IMR-90 (cell line): ENCODE measurements around the gene PPM1F. TPM values are rescaled to one million over a fixed set of nuclear protein-coding genes. Genes with fewer than 3 reads are reported as not detected.

Experiments used
- ATAC-seq: fragments of 200-7000 bp; cut with Tn5 transposase; 2 replicates; pipeline ENCODE4 v1.9.1; 2020; ENCODE audit warnings: low read depth, mild to moderate bottlenecking, moderate library complexity
- BruUV-seq: library from RNA; stranded (reverse); fragments of 400-500 nt; replicated peaks from 2 replicates; lab custom pipeline; 2021; lab: Mats Ljungman, UMichigan
- CTCF ChIA-PET: fragments of 300-600 bp; formaldehyde crosslinking; extraction: SDS; loops from one replicate; lab custom pipeline; 2021; ENCODE audit warnings: antibody characterized with exemption; lab: Yijun Ruan, JAX
- POLR2A ChIA-PET: fragments of 300-600 bp; sonication (Branson Sonifier 250); formaldehyde crosslinking; loops from one replicate; lab custom pipeline; 2022; ENCODE audit warnings: antibody characterized with exemption; ENCODE audit not compliant: unreplicated experiment; lab: Charles Lee
- DNase-seq: peaks from one replicate; pipeline ENCODE4 v3.0.0; 2013
- H2AFZ ChIP-seq: replicated peaks from 2 replicates; pipeline ENCODE3; 2013; ENCODE audit warnings: low read length, mild to moderate bottlenecking; ENCODE audit not compliant: poor library complexity
- H2AK5ac ChIP-seq: 2 replicates; pipeline ENCODE4 v1.6.1; 2013; ENCODE audit warnings: low read depth, low read length, inconsistent platforms
- H2AK9ac ChIP-seq: replicated peaks from 2 replicates; pipeline ENCODE3; 2013; ENCODE audit warnings: mild to moderate bottlenecking, low read depth, low read length, moderate library complexity; ENCODE audit not compliant: poor library complexity
- H2BK120ac ChIP-seq: 2 replicates; pipeline ENCODE4 v1.6.1; 2013; ENCODE audit warnings: low read depth, low read length, inconsistent platforms
- H2BK15ac ChIP-seq: 3 replicates; pipeline ENCODE4 v1.6.1; 2013; ENCODE audit warnings: low read depth, low read length, inconsistent platforms
- H2BK20ac ChIP-seq: 2 replicates; pipeline ENCODE4 v1.6.1; 2013; ENCODE audit warnings: low read depth, mild to moderate bottlenecking, inconsistent platforms, low read length, moderate library complexity
- H2BK5ac ChIP-seq: 2 replicates; pipeline ENCODE4 v1.6.1; 2013; ENCODE audit warnings: mild to moderate bottlenecking, low read depth, low read length, inconsistent platforms; ENCODE audit not compliant: poor library complexity, severe bottlenecking
- H3K14ac ChIP-seq: replicated peaks from 2 replicates; pipeline ENCODE4 v1.6.1; 2013; ENCODE audit warnings: low read depth, low read length, inconsistent platforms
- H3K18ac ChIP-seq: 2 replicates; pipeline ENCODE4 v1.6.1; 2013; ENCODE audit warnings: low read depth, low read length, control low read depth
- H3K23ac ChIP-seq: 2 replicates; pipeline ENCODE4 v1.6.1; 2013; ENCODE audit warnings: low read depth, low read length, inconsistent platforms
- H3K27ac ChIP-seq: 2 replicates; pipeline ENCODE4 v1.5.1; 2013; ENCODE audit warnings: mild to moderate bottlenecking, control low read depth, low read length; ENCODE audit not compliant: insufficient read depth
- H3K27me3 ChIP-seq: 2 replicates; pipeline ENCODE4 v1.6.1; 2013; ENCODE audit warnings: low read length; ENCODE audit not compliant: control insufficient read depth, insufficient read depth
- H3K36me3 ChIP-seq: 2 replicates; pipeline ENCODE4 v1.6.1; 2013; ENCODE audit warnings: low read length, mixed read lengths; ENCODE audit not compliant: control insufficient read depth, insufficient read depth
- H3K4ac ChIP-seq: 2 replicates; pipeline ENCODE4 v1.6.1; 2013; ENCODE audit warnings: low read depth, low read length, inconsistent platforms
- H3K4me1 ChIP-seq: 2 replicates; pipeline ENCODE4 v1.6.1; 2013; ENCODE audit warnings: low read length, mixed read lengths; ENCODE audit not compliant: control insufficient read depth, insufficient read depth
- H3K4me2 ChIP-seq: 2 replicates; pipeline ENCODE4 v1.6.1; 2013; ENCODE audit warnings: low read depth, mild to moderate bottlenecking, control low read depth, low read length, moderate library complexity
- H3K4me3 ChIP-seq: 2 replicates; pipeline ENCODE4 v1.5.1; 2013; ENCODE audit warnings: low read depth, mild to moderate bottlenecking, control low read depth, low read length, moderate library complexity; ENCODE audit not compliant: insufficient read depth
- H3K56ac ChIP-seq: 2 replicates; pipeline ENCODE4 v1.6.1; 2013; ENCODE audit warnings: low read length, inconsistent platforms; ENCODE audit not compliant: insufficient read depth; ENCODE audit errors: extremely low read depth
- H3K79me1 ChIP-seq, 2 experiments: 2 replicates each; pipeline ENCODE4 v1.6.1; 2013; ENCODE audit warnings: low read length in 2 of 2, inconsistent platforms in 1 of 2, low read depth in 1 of 2
- H3K9ac ChIP-seq: 2 replicates; pipeline ENCODE4 v1.6.1; 2013; ENCODE audit warnings: low read depth, low read length, control low read depth
- H3K9me1 ChIP-seq: 2 replicates; pipeline ENCODE4 v1.6.1; 2013; ENCODE audit warnings: low read length, inconsistent platforms; ENCODE audit not compliant: insufficient read depth
- H3K9me3 ChIP-seq: 2 replicates; pipeline ENCODE4 v1.6.1; 2013; ENCODE audit warnings: low read length; ENCODE audit not compliant: control insufficient read depth, insufficient read depth
- H4K20me1 ChIP-seq: 2 replicates; pipeline ENCODE4 v1.6.1; 2013; ENCODE audit warnings: low read length, inconsistent platforms; ENCODE audit not compliant: insufficient read depth
- H4K5ac ChIP-seq: 2 replicates; pipeline ENCODE4 v1.6.1; 2013; ENCODE audit warnings: mild to moderate bottlenecking, low read depth, low read length, control low read depth
- H4K8ac ChIP-seq, 2 experiments: 2 replicates each; pipeline ENCODE4 v1.6.1; 2013; ENCODE audit warnings: low read depth in 2 of 2, low read length in 2 of 2, control low read depth in 1 of 2, inconsistent platforms in 1 of 2
- H4K91ac ChIP-seq: 2 replicates; pipeline ENCODE4 v1.6.1; 2013; ENCODE audit warnings: low read depth, low read length, inconsistent platforms; ENCODE audit not compliant: insufficient read depth
- BHLHE40 ChIP-seq: fragments of 150-350 bp; IDR thresholded peaks from 2 replicates; pipeline ENCODE4 v1.6.1; 2016; ENCODE audit warnings: mild to moderate bottlenecking, low read depth, low read length
- CEBPB ChIP-seq: IDR thresholded peaks from 2 replicates; pipeline ENCODE4 v1.6.1; 2012; ENCODE audit warnings: low read depth, low read length, improper control_type of control experiment
- ELK1 ChIP-seq: fragments of 150-350 bp; IDR thresholded peaks from 2 replicates; pipeline ENCODE4 v1.6.1; 2016; ENCODE audit warnings: low read depth, mild to moderate bottlenecking, low read length, moderate library complexity, borderline replicate concordance
- MAZ ChIP-seq: IDR thresholded peaks from 2 replicates; pipeline ENCODE4 v1.6.1; 2012; ENCODE audit warnings: low read depth, mild to moderate bottlenecking, low read length, improper control_type of control experiment, moderate library complexity, borderline replicate concordance
- MXI1 ChIP-seq: IDR thresholded peaks from 2 replicates; pipeline ENCODE4 v1.6.1; 2012; ENCODE audit warnings: low read depth, mild to moderate bottlenecking, low read length, moderate library complexity, borderline replicate concordance
- NFE2L2 ChIP-seq: fragments of 150-350 bp; IDR thresholded peaks from 2 replicates; pipeline ENCODE4 v1.6.1; 2016; ENCODE audit warnings: low read depth, mild to moderate bottlenecking, low read length
- RCOR1 ChIP-seq: IDR thresholded peaks from 2 replicates; pipeline ENCODE4 v1.6.1; 2012; ENCODE audit warnings: mild to moderate bottlenecking, low read length, improper control_type of control experiment; ENCODE audit not compliant: insufficient replicate concordance
- RFX5 ChIP-seq: IDR thresholded peaks from 2 replicates; pipeline ENCODE4 v1.8.0; 2012; ENCODE audit warnings: low read depth, mild to moderate bottlenecking, low read length, moderate library complexity
- WGBS, 2 experiments: methylation state at CpG; one replicate each; pipeline versions ENCODE4 v1.1.5 to v1.1.7; 2013; ENCODE audit warnings: missing lambda C conversion rate in 2 of 2; ENCODE audit not compliant: insufficient read length in 1 of 2; ENCODE audit errors: extremely low coverage in 2 of 2; 5-methylcytosine and 5-hydroxymethylcytosine counted together
- dilution Hi-C: fragments of 300-500 bp; cut with HindIII; formaldehyde crosslinking; loops from one replicate; pipeline ENCODE4 v1.14.3; 2018; ENCODE audit warnings: low sequenced_read_pairs; ENCODE audit not compliant: unreplicated experiment
- in situ Hi-C: fragments of 300-500 bp; cut with MboI; formaldehyde crosslinking; loops from 3 replicates; pipeline ENCODE4 v1.14.3; 2019; ENCODE audit warnings: low sequenced_read_pairs, inconsistent platforms, mixed read lengths
- intact Hi-C: fragments of 100-400 bp; cut with micrococcal nuclease; formaldehyde crosslinking; loops from 2 replicates; pipeline ENCODE4 v1.10.0; 2022
- polyA plus RNA-seq, 3 experiments: library from polyadenylated mRNA; depleted of rRNA; stranded (reverse); fragments of >200 nt; gene quantifications; 2 replicates each; pipeline ENCODE4 v1.2.3, GENCODE V29; 2012; ENCODE audit warnings: low replicate concordance in 1 of 3
- total RNA-seq: library from RNA; depleted of rRNA; stranded (reverse); fragments of >200 nt; gene quantifications from 2 replicates; pipeline ENCODE4 v1.2.3, GENCODE V29; 2012

Gene PPM1F
- total and polyA plus RNA-seq, 2 of the 4 experiments (the other 2 are of a cell fraction), result 20.8 to 30.3 TPM

- no peak overlapping the region for H2AFZ ChIP-seq
- H2AK9ac ChIP-seq, result no peak overlapping the region
- intact Hi-C loops (no loop called here), dilution Hi-C loops (no loop called here), in situ Hi-C loops (no loop called here)
- H3K79me1 ChIP-seq, result peaks cover 41 to 70% of the 10 kb centered on the region in 2 experiments
- ChIA-PET POLR2A (no interaction called here), CTCF (no interaction called here)
- H3K56ac ChIP-seq, result no peak overlapping the region
- DNase-seq, result no peak
- 100% methylated on average over 5 of the region's 5 CpGs; no CpG with 5 or more reads in 1 of the 2 experiments for WGBS, 2 experiments
- H3K36me3 ChIP-seq, result peaks cover 48% of the 10 kb centered on the region
- no peaks in the 10 kb centered on the region for H3K27me3 ChIP-seq
- BruUV-seq, result no TSS peak
- no peak overlapping the region for H2AK5ac ChIP-seq
- no peak overlapping the region for H3K27ac ChIP-seq
- no peak overlapping the region for H2BK20ac ChIP-seq
- TF ChIP-seq ELK1, result no peak
- TF ChIP-seq RFX5, result no peak
- no peak for TF ChIP-seq RCOR1
- TF ChIP-seq BHLHE40, result no peak
- no peak for TF ChIP-seq CEBPB
- no peak for TF ChIP-seq MXI1
- TF ChIP-seq MAZ, result no peak
- TF ChIP-seq NFE2L2, result no peak
- no peak overlapping the region for H3K4me2 ChIP-seq
- H4K91ac ChIP-seq, result no peak overlapping the region
- H4K20me1 ChIP-seq, result peaks cover 38% of the 10 kb centered on the region
- peaks cover 2% of the 10 kb centered on the region; the same call in 1 of the 2 replicates for H3K4me1 ChIP-seq
- H3K9ac ChIP-seq, result no peak overlapping the region
- H3K9me1 ChIP-seq, result peaks cover 6% of the 10 kb centered on the region
- no peak for ATAC-seq
- H4K5ac ChIP-seq, result no peak overlapping the region
- H3K4ac ChIP-seq, result no peak overlapping the region
- no peak overlapping the region for H3K14ac ChIP-seq
- H2BK5ac ChIP-seq, result no peak overlapping the region
- H3K4me3 ChIP-seq, result no peak overlapping the region
- H2BK120ac ChIP-seq, result no peak overlapping the region
- H4K8ac ChIP-seq, result no peak overlapping the region
- H3K9me3 ChIP-seq, result no peaks in the 10 kb centered on the region
- no peak overlapping the region for H3K23ac ChIP-seq
- no peak overlapping the region for H3K18ac ChIP-seq
- H2BK15ac ChIP-seq, result no peak overlapping the region
These were observed 23.3 kb upstream of the PPM1F start for GRCh38 chr22:21975854-21976345.
